GM18498 (cell line): ENCODE data around the gene NPPC.
"Not testable (repeated sequence)": the region's sequence is repeated elsewhere in the genome, so short reads cannot be mapped to it uniquely, and the experiment has no call there.

Source experiments
- ATAC-seq: cut with Tn5 transposase; IDR thresholded peaks from one replicate; pipeline ENCODE4 v1.9.1; 2021; ENCODE audit warnings: mild to moderate bottlenecking, moderate library complexity; ENCODE audit not compliant: unreplicated experiment

Gene NPPC

DNA sequence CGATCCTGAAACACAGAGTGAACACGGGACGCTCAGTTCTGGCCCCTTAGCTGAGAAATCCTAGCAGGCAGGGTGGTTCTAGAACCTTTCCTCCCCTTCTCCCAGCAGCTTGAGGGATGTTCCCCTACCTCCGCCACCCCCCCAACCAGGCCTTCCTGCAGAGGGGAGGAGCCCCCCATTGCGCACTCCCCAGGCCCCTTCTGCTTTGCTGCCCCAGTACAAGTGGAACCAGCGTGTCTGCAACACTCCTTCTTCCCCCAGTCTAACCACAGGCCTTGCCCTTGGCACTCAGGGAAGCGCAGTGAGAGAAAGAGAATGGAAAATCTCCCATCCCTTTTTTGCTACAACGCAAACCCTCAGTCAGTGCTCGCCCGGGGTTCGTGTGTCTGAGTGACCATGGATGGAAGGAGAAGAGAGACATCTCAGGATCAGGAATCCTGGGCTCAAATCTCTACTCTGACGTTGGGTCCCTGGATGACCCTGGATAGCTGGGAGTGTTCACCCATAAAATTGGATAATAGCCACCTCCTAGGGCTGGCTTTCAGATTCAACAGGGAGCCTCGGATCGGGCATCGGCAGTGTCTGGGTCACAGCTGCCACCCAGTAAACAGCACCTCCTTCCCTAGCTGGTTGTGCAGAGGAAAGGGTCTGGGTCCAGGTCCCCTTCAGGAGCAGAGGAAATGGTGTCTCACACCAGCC lies 3.7 kb downstream of the NPPC start:
- no peak for ATAC-seq

DNA sequence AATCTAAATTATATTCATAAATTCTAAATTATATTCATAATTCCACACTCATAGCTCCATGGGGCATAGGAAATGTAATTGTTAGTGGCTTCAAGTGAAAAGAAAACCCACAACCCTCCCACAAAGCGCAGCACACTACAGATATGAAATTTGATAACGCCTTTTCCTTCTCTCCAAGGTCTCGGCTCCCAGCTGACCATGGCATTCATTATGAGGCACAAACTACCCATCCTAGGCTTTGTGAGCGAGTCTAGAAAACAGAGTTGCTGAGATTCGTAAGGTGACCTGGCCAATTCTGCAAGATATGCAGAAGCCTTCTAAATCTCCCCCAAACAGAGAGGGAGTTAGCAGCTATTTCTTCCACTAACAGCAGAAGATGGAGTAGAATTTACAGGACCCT lies 5.4 kb downstream of the NPPC start:
- no peak for ATAC-seq

DNA sequence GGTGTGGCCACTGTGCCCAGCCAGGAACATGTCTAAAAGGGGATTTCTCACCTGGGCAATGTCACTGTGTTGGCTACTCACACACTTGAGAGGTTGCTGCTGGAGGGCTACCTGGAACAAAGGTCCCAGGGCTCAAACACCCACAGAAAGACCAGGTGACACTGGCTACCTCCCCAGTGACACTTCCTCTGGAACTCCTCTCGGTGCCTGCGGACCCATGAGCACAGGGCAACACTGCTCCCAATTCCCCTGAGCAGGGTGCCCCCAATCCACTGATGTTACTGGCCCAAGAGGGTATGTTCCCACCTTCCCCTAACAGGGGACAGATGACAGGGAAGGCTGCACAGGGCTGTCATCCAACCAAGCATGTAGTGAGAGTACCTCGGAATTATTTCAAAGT lies 5.8 kb downstream of the NPPC start:
- no peak for ATAC-seq

DNA sequence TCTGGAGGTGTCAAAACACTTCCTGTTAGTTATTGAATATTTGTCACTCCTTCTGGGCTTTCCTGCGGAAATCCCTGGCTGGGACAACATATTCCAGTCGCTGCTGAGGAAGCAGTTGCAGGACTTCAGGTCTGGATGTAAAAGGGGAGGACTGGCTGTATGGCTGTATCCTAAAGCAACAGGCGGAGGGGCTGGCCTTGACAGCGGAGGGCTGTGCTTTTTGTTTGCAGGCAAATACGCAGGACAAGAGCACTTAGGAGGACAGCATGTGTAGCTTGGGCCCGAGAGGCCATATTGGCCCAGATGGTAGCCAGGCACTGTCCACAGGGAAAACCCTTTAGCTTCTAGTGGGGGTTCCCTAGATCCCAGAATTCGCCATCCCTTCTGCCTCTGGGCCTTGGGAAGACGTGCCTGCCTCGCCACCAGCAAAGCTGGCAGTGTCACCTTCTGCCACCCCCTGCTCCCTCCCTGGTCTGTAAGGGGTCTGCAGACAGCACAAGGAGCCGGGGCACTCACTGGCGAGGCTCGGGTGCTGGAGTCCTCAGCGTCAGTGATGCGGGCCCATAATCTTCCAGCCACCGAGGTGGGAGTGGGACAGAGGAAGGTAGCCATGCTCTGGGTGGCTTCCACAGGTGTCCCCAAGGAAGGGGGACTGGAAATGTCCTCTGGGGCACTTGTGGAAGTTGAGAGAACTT lies 6.7 kb downstream of the NPPC start:
- ATAC-seq: no peak

DNA sequence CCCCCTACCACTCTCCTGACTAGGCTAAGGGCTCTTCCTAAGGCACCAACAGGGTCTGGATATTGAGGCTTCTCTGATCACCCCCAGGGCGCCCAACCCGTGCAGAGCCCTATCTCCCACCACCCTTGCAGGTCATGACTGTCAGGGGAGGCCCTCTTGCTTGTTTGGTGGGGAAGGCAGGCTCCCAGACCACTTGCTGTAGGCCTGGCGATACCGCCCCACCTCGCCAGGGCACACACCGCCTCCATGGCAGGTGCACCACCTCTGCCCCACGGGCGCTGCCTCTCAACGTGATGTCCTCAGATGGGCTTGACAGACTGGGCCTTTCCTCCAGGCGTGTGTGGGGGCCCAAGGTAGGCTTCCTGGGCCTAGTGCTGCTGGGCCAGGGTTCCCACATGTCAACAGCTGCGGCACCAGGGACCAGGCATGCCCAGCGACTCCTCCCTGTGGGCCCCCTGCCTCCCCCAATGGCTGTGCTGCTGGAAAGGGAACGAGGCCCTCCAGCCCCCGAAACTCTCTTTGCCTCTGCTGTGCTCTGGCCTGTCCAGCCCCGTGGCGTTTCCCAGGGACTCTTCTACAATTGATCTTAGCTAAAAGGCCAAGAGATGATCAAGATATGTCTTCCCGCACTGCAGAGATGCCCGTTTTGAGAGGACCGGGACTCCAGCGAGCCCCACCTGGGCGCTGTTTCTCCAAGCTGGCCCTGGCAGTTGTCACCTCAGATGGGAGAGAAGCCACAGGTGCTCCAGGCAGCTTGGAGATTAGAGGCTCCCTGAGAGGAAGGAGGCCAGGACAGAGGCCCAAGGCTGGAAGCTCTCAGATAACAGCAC lies 7.5 kb downstream of the NPPC start:
- no peak for ATAC-seq

DNA sequence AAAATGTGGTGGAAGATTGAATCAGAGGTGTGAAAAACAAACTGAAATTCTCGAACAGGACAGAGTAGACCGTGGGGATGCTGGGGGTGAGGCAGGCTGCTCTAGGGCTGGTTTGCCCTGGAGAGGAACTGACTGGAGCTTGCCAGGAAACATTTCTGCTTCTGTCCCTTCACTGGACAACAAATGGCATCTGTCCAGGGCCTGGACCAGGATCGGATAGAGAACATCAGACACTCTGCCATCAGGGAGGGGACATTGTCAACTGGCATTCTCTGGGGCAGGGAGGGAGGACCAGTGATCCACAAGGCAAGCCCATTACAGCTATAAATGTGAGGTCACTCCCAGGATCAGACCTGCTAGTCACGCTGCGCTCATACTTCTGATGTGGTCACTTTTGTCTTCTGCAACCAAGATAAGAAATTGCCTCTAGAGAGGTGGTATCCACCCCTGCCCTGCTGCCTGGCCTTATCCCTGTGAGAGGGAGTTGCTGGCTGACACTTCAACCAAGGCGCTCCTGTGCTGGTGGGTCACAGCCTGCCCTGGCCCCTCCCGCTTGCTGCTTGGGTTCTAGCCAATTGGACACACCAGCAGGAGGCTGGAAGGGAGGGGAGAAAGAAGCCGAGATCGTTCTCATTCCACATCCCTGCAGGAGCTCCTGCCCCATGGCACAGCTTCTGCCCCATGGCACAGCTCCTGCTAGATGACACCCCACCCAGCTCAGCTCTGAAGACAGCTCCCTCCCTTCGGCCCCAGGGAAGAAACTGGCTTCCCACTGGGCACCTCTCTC lies 8.7 kb downstream of the NPPC start:
- no peak for ATAC-seq

DNA sequence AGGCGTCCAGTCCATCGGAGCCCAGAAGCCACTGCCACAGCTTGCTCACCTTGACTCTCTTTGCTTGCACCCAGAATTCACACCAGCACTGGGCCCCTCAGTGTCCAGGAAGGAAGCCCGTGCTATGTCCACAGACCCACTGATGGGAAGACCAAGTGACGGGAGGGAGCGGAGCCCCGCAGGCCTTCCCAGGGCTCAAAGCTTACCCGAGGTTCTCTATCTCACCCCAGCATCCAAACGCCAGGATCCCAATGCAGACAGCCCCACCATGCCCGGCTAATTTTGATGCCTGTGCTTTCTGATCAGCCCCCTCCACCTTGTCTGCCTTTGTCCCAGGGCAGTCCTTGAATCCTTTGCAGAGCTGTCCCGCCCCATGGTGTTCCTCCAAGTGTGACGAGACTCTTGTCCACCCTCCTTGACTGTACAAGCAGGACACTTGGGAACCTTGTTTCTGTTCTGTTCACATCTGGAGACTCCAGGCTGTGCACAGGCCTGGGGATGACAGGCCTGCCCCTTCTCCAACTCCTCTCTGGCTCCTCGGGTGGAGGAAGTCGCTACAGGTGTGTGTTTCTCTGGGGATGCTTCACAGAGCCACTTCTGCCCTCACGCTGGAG lies 12.0 kb downstream of the NPPC start:
- ATAC-seq: no peak

DNA sequence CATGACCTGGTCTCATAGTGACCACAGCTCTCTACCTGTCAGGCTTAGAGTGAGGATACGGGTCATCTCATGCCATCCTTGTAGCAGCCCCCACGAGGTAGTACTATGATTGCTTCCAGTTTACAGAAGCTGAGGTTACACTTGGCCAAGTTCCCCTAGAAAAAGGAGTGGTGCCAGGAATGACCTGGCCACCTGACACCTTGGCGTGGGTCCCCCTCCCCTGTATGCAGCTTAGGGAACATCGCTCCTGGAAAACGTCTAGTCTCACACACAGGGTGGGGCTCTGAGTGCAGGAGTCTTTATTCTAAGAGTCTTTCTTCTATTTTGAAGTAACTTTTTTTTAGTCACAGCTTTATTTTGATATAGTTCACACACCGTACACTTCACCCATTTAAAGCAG lies 14.8 kb downstream of the NPPC start:
- ATAC-seq: no peak

DNA sequence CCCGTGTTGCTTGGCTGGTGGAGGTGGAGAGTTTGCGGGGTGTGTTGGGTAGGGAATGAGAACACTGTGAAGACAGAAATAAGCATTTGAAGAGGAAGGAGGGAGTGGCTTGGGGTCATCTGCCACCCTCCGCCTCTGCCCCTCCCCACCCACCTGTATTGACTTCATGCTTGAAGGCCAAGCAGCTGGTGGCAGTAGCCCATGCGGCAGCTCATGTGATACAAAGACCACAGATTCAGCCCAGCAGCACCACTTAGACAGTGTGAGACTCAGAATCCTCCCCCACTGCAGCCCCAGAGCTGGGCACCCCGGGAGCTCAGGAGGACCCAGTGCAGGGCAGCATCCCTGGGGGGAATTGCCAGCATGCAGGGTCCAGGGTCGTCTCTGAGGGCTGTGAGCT lies 15.4 kb downstream of the NPPC start:
- ATAC-seq: no peak

DNA sequence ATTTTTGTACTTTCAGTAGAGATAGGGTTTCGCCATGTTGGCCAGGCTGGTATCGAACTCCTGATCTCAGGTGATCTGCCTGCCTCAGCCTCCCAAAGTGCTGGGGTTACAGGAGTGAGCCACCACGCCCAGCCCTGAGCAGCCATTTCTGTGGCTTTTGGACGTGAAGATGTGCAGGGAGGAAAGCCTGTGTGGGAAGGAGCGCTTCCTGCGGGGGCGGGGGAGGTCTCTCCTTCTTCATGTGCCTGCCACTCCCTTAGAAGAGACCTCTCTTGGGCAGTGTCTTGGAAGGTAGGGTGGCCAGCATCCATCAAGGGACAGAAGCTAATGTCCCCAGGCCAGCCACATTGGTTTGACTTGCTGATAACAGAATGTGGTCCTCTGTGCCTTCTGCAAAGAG lies 16.0 kb downstream of the NPPC start:
- not testable (repeated sequence) for ATAC-seq

DNA sequence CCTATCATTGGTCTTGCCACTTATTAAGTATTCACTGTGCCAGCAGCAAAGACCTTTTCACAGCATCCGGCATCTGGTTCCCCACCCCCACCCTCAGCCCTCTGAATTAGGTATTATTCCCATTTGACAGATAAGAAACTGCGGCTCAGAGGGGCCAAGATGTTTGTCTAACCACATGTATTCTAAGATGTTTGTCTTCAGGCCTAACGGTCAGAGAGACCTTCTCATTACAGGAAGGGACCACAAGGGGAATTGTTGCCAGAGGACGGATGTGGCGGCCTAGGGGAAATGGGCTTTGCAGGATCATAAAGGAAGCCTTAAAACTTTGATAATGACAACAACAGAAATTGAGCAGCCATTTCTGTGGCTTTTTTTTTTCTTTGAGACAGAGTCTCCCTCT lies 16.6 kb downstream of the NPPC start:
- ATAC-seq: no peak

DNA sequence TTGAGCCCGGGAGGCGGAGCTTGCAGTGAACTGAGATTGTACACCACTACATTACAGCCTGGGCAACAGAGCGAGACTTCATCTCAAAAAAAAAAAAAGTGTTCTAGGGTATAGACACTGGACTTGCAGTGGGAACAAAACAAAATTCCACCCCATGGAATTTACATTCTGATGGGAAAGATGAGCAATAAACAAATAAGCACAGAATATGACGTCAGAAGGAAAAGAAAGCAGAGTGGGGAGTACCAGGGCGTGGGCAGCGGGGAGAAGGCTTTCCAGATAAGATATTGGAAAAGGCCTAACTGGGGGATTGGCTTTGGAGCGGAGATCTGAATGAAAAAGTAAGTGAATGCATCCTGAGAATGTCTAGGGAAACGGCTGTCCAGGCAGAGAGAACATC lies 17.6 kb downstream of the NPPC start:
- ATAC-seq: no peak

DNA sequence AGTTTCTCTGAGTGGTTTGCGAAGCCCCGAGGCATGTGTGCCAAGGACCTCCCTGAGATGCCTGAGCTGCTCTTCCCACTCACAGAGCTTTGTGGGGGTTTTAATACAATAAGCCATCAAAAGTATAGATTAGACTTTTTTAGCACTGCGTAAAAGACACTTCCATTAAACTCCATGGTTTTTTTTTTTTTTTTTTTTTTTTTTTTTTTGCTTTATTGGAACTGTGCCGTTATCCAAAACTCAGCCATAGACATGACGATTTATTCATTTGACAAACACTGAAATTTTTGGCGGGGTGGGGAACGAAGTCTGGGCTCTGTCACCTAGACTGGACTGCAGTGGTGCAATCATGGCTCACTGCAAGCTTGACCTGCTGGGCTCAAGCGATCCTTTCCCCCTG lies 18.4 kb downstream of the NPPC start:
- ATAC-seq: no peak

DNA sequence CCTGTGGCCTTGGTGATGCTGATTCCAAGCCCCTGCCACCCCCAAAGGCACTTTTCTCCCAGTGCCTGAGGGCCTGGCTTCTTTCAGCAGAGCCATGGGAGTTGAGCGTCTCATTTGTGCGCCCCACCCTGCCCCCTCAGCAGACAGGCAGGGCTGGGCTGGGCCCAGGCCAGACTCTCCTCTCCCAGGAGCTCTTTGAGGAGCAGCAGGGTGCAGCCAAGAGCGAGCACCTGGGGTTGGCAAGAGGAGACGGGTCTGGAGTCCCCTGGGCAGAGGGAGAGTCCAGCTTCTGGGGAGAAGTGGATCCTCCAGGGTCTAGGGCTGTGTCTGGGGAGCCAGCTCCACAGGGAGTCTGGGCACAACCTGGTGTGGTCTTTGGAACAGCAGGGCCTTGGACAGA lies 21.2 kb downstream of the NPPC start:
- no peak for ATAC-seq

DNA sequence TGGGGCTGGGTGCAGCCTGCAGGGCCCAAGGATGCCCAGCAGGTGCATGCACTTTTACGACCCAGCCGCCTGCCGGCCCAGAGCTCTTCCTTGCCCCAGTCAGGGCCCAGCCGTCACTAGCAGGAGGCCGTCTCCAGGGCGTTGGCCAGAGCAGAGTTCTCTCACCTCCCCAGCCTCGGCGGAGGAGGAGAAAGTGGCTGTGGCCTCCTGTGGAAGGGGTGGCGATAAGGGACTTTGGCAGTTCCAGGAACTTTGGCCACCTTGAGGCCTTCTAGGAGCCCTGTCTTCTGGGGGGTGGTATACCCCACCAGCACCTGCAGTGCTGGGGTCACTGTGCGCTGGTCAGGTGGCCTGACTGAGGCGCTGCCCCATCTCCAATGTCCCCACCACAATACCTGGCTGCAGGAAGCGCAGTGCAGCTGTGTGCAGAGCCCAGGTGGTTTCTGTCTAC lies 22.0 kb downstream of the NPPC start:
- ATAC-seq: no peak

DNA sequence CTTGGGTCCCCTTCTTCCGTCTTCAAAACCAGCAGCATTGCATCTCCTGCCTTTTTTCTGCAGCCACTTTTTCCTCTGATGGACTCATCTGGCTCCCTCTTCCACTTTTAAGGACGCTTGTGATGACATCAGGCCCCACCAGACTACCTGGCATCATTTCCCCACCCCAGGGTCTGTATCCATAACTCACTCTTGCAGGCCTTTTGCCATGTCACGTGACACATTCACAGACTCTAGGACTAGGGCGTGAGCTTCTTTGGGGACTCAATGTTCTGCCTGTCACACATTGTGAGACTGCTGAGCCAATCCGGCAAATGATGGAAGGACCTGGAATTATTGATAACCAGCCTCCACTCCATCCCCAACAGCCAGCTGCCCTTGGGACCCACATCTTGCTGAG lies 23.6 kb downstream of the NPPC start:
- ATAC-seq: no peak

DNA sequence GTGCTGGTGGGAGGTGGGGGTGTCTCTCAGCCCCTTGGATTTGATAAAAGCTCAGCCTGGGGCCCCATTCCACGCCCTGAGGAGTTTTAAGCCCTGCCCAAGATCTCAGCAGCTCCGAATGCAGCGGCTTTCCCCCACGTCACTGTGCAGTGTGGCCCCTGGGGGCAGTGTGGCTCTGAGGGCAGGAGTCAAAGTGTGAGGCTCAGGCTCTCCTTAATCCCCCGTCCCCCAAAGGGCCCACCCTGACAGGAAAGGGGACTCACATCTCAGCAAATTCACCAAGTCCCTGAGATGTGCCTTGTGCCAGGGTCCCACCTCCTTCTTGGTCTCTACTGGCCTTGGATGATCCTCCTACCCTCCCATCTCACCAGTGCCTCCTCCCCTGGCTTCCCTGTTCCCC lies 25.2 kb downstream of the NPPC start:
- no peak for ATAC-seq

DNA sequence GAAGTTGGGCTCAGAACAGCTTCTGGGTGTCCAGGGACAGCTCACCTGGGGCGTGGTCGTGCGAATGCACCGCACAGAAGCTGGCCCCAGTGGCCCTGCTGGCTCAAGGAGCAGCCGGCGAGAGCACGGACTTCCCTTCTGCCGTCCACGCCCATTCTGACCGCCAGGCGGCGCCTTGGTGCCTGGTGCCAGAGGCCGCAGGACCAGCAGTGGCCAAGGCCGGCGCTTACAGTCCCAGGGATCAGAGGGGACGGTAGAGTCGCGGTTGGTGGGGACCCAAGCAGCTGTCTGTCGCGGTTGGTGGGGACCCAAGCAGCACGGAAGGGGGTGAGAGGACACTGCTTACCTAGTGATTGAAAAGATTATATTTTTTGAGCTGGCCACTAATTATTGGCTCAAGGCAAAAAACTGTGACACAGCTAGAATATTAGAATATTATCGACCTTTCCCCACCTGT lies 25.7 kb downstream of the NPPC start:
- ATAC-seq: no peak

DNA sequence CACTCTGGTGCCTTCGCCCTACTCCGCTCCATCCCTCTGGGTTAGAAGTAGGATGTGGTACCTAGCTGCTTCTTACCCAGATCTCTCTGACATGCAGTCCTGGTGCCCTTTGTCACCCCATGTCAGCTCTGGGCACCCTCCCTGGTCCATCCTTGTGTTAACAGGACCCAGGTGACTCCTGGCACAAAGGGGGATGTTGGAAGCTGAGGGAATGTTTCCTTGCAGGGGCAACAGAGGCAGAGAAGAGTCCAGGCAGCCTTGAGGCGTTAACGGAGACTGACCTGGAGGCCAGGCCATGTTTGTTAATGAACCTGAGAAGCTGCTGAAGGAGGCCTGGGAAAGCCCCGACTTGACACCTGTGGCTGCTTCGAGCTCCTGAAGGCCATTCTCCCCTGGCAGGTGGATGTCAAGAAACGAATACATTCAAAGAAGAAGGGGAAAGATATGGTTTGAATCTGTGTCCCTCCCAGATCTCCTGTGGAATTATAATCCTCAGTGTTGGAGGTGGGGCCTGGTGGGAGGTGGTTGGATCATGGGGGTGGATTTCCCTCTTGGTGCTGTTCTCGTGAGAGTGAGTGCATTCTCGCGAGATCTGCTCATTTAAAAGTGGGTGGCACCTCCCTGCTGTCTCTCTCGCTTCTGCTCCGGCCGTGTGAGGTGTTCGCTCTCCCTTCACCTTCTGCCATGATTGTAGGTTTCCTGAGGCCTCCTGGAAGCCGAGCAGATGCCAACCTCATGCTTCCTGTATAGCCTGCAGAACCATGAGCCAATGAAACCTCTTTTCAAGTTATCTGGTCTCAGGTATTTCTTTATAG lies 31.4 kb downstream of the NPPC start:
- no peak for ATAC-seq

DNA sequence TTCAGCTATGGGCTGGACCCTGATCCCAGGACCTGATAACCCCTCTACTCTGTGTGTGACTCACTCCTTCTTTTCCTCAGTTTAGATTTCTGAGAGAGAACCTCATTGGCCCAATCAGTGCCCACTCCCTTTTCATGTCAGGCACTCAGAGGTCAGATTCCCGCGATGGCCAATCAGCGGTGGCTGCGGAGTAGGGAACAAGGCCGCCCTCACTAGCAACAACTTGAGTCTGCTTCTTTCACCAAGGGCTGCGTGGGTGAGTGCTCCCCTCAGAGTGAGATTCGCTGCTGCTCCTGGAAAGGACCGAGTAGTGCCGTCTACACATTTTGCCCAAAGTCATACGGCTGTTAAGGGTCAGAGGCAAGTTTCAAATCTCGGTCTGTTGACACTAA lies 34.7 kb downstream of the NPPC start:
- ATAC-seq: no peak
